ENCODE measurements around the gene MRPS14. TPM values are rescaled to one million over a fixed set of nuclear protein-coding genes. Genes with fewer than 3 reads are reported as not detected.

The MRPS14 gene
- total and polyA plus RNA-seq, 9 of the 15 experiments (the other 6 are each of a cell fraction or from before 2014, with no cell fraction given), result 38.1 to 231 (median 54.9) TPM

- TF ChIP-seq E2F4 (CRISPR knock-in tag; IDR thresholded peaks at IDR 0.05; ENCODE audit: low read depth), result no peak
- no peak for TF ChIP-seq USF2 (CRISPR knock-in tag; IDR thresholded peaks at IDR 0.05)
- TF ChIP-seq ZNF766 (CRISPR knock-in tag; conservative IDR thresholded peaks at IDR 0.05), result peak; percentile 100
- no peak for TF ChIP-seq PTBP1 (IDR thresholded peaks at IDR 0.05; ENCODE audit: low read depth, low read length)
- TF ChIP-seq TAF1 (IDR thresholded peaks at IDR 0.05; ENCODE audit: control insufficient read depth, extremely low read depth, insufficient read depth, low read length, severe bottlenecking), result no peak
- peak; percentile 39; the same call in 1 of the 2 replicates for TF ChIP-seq SMC3 (conservative IDR thresholded peaks at IDR 0.05; ENCODE audit: insufficient read depth, low read depth, low read length)
- no peak for TF ChIP-seq SIRT6 (IDR thresholded peaks at IDR 0.05; ENCODE audit: low read depth, low read length)
- TF ChIP-seq NRF1 (conservative IDR thresholded peaks at IDR 0.05 in 1 of 2, IDR thresholded peaks at IDR 0.05 in 1 of 2), result no peak
- TF ChIP-seq RBFOX2 (IDR thresholded peaks at IDR 0.05; ENCODE audit: low read depth, low read length), result no peak
- no peak for TF ChIP-seq ATF7 (IDR thresholded peaks at IDR 0.05)
- no peak for TF ChIP-seq KDM4B (IDR thresholded peaks at IDR 0.05; ENCODE audit: borderline replicate concordance in 2 of 2, low read depth in 1 of 2)
- TF ChIP-seq GMEB1 (CRISPR knock-in tag; IDR thresholded peaks at IDR 0.05), result no peak
- TF ChIP-seq CHAMP1 (IDR thresholded peaks at IDR 0.05), result peak; percentile 80; the same call in 1 of the 2 replicates
- no peak for TF ChIP-seq ZNF717 (CRISPR knock-in tag; IDR thresholded peaks at IDR 0.05)
- TF ChIP-seq, protein P1, sequence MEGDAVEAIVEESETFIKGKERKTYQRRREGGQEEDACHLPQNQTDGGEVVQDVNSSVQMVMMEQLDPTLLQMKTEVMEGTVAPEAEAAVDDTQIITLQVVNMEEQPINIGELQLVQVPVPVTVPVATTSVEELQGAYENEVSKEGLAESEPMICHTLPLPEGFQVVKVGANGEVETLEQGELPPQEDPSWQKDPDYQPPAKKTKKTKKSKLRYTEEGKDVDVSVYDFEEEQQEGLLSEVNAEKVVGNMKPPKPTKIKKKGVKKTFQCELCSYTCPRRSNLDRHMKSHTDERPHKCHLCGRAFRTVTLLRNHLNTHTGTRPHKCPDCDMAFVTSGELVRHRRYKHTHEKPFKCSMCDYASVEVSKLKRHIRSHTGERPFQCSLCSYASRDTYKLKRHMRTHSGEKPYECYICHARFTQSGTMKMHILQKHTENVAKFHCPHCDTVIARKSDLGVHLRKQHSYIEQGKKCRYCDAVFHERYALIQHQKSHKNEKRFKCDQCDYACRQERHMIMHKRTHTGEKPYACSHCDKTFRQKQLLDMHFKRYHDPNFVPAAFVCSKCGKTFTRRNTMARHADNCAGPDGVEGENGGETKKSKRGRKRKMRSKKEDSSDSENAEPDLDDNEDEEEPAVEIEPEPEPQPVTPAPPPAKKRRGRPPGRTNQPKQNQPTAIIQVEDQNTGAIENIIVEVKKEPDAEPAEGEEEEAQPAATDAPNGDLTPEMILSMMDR (IDR thresholded peaks at IDR 0.05 in 2 of 3, conservative IDR thresholded peaks at IDR 0.05 in 1 of 3; ENCODE audit: insufficient read depth in 2 of 3, low read depth in 1 of 3, low read length in 3 of 3), result peak; percentile 48 to 82 (median 68); a peak in 4 of 6 replicates
- TF ChIP-seq RBM22 (IDR thresholded peaks at IDR 0.05; ENCODE audit: low read depth, low read length, poor library complexity, severe bottlenecking), result no peak
- no peak for TF ChIP-seq MCM3 (IDR thresholded peaks at IDR 0.05)
These were observed 40.1 kb downstream of the MRPS14 start (continued) for GRCh38 chr1:174982971-174983689.

Measured in K562 (cell line).